Lung (tissue), 12 donors: ENCODE measurements around the gene PTTG1IP. TPM values are rescaled to one million over a fixed set of nuclear protein-coding genes. Genes with fewer than 3 reads are reported as not detected.

Experiments
- ATAC-seq: fragments of 200-7000 bp; cut with Tn5 transposase; one replicate; pipeline ENCODE4 v1.9.1; 2020; ENCODE audit warnings: moderate number of reproducible peaks; ENCODE audit not compliant: insufficient read depth, low FRiP score
- DNase-seq, 3 donors: peaks; one replicate each; pipeline ENCODE4 v3.0.0-alpha.2; 2013 to 2017
- H3K27ac ChIP-seq, 2 donors: one replicate each; pipeline ENCODE4 v1.5.1; 2013; ENCODE audit warnings: mild to moderate bottlenecking in 2 of 2, moderate library complexity in 2 of 2, control low read depth in 1 of 2, inconsistent platforms in 1 of 2, low read depth in 1 of 2, low read length in 1 of 2
- H3K27me3 ChIP-seq, 3 donors: one replicate each; pipeline ENCODE4 v1.5.1; 2013; ENCODE audit warnings: low read length in 2 of 3; ENCODE audit not compliant: control insufficient read depth in 3 of 3, insufficient read depth in 3 of 3
- H3K36me3 ChIP-seq, 4 donors: one replicate each; pipeline ENCODE4 v1.5.1; 2013; ENCODE audit warnings: low read length in 4 of 4, mild to moderate bottlenecking in 1 of 4, moderate library complexity in 1 of 4; ENCODE audit not compliant: control insufficient read depth in 4 of 4, insufficient read depth in 4 of 4
- H3K4me1 ChIP-seq, 5 donors: one replicate each; pipeline ENCODE4 v1.5.1; 2013; ENCODE audit warnings: low read length in 5 of 5, mild to moderate bottlenecking in 2 of 5, moderate library complexity in 1 of 5; ENCODE audit not compliant: control insufficient read depth in 5 of 5, insufficient read depth in 5 of 5
- H3K4me3 ChIP-seq: one replicate; pipeline ENCODE4 v1.5.1; 2013; ENCODE audit warnings: mild to moderate bottlenecking, control low read depth, moderate library complexity
- H3K9ac ChIP-seq, 2 donors: one replicate each; pipeline ENCODE4 v1.5.1; 2013; ENCODE audit warnings: low read length in 2 of 2, control low read depth in 1 of 2; ENCODE audit not compliant: insufficient read depth in 1 of 2
- H3K9me3 ChIP-seq, 4 donors: one replicate each; pipeline ENCODE4 v1.5.1; 2013; ENCODE audit warnings: low read length in 3 of 4, mild to moderate bottlenecking in 1 of 4, moderate library complexity in 1 of 4; ENCODE audit not compliant: control insufficient read depth in 4 of 4, insufficient read depth in 3 of 4
- WGBS, 2 donors: extraction: QIAGEN DNeasy Blood & Tissue Kit; methylation state at CpG; one replicate each; pipeline ENCODE4 v1.1.7; 2013; 5-methylcytosine and 5-hydroxymethylcytosine counted together
- polyA plus RNA-seq, 2 donors: library from polyadenylated mRNA; stranded (reverse); fragments of 200-250 nt; gene quantifications; one replicate each; pipeline ENCODE4 v1.2.1, GENCODE V29; 2013
- total RNA-seq, 2 donors: library from RNA; depleted of rRNA in 1 of 2; stranded (reverse); fragments of >200 nt in 1 of 2; gene quantifications; one replicate each; pipeline ENCODE4 v1.2.1, GENCODE V29; 2014 to 2021
- TF ChIP-seq, protein P1 (sequence below): IDR thresholded peaks from 2 replicates; pipeline ENCODE4 v1.5.1; 2012; ENCODE audit warnings: mild to moderate bottlenecking; ENCODE audit errors: control extremely low read depth, extremely low read depth
- donor health status: control.
- donor health status: control.
- donor health status: Bipolar disorder and iron deficiency.
- donor health status: healthy.
- donor health status: DM: yes; HTN: yes; CAD: no.

Gene PTTG1IP
- total and polyA plus RNA-seq, 4 donors = 139 to 247 (median 226) TPM

DNA sequence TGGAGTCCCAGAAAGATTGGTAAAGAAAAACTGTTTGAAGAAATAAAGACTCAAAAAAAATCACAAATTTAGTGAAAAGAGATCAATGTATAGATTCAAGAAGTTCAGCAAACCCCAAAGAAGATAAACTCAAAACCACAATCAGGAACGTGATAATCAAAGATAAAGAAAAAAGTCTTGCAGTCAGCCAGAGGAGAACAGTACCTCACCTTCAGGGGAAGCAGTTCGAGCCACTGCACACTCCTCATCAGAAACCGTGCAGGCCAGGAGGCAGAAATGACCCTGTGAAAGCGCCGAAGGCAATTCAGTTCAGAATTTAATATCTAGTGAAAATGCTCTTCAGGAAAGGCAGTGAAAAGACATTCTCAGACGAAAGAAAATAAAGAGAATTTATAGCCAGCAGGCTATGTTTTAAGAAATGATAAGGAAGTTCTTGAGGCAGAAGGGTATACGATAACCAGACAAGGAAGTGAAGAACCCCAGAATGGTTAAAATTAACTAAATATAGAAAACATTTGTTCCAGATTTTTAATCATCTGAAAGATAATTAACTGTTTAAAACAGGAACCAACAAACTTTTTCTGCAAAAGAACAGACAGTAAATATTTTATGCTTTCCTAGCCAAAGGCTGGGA is 42.1 kb downstream of the PTTG1IP start:
- no peak for DNase-seq
- WGBS, 2 donors = 21 to 39% methylated on average over 7 of the region's 7 CpGs
- H3K9ac ChIP-seq = no peak overlapping the region
- H3K4me3 ChIP-seq = no peak overlapping the region
- H3K27me3 ChIP-seq = no peaks in the 10 kb centered on the region
- H3K27ac ChIP-seq = no peak overlapping the region
- ATAC-seq = no peak
- no peaks in the 10 kb centered on the region for H3K36me3 ChIP-seq
- TF ChIP-seq, protein P1, sequence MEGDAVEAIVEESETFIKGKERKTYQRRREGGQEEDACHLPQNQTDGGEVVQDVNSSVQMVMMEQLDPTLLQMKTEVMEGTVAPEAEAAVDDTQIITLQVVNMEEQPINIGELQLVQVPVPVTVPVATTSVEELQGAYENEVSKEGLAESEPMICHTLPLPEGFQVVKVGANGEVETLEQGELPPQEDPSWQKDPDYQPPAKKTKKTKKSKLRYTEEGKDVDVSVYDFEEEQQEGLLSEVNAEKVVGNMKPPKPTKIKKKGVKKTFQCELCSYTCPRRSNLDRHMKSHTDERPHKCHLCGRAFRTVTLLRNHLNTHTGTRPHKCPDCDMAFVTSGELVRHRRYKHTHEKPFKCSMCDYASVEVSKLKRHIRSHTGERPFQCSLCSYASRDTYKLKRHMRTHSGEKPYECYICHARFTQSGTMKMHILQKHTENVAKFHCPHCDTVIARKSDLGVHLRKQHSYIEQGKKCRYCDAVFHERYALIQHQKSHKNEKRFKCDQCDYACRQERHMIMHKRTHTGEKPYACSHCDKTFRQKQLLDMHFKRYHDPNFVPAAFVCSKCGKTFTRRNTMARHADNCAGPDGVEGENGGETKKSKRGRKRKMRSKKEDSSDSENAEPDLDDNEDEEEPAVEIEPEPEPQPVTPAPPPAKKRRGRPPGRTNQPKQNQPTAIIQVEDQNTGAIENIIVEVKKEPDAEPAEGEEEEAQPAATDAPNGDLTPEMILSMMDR = no peak
- peaks cover 0 to 14% (median 7%) of the 10 kb centered on the region in 4 donors for H3K9me3 ChIP-seq
- peaks cover 0 to 4% (median under 1%) of the 10 kb centered on the region in 5 donors for H3K4me1 ChIP-seq

DNA sequence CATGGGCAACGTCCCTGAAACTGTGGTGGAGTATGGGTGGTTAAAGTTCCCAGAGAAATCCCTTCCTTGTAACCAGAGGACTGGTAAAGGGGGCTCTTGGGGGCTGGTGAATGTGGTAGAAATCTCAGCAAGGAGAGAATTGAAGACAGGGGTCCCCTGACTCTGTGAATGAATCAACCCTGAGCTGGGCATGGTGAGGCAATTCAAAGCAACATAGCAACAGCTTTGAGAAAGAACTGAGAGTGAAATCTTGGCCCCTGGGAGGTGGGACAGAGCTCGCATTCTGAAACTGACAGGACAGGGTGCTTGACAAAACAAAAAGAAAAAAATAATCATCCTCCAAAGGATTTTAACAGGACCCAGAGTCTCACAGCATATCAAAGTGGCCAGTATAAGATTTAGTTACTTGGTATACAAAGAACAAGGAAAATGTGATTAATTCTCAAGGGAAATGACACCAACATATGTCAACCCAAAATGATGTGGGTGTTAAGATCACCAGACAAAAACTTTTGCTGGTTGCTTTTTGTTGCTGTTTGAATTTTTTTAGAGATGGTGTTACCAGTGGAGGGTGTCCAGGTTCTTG is 43.9 kb downstream of the PTTG1IP start:
- DNase-seq = no peak
- WGBS, 2 donors = 66 to 81% methylated on average over 2 of the region's 2 CpGs
- Histone ChIP-seq H3K27ac (no peak overlapping the region), H3K27me3 (no peaks in the 10 kb centered on the region), H3K9me3 (peaks cover 0 to 14% (median 7%) of the 10 kb centered on the region in 4 donors), H3K36me3 (no peaks in the 10 kb centered on the region), H3K4me3 (no peak overlapping the region), H3K4me1 (peaks cover 0 to 4% (median 0%) of the 10 kb centered on the region in 5 donors), H3K9ac (no peak overlapping the region)
- TF ChIP-seq, protein P1 = no peak
- ATAC-seq = no peak

DNA sequence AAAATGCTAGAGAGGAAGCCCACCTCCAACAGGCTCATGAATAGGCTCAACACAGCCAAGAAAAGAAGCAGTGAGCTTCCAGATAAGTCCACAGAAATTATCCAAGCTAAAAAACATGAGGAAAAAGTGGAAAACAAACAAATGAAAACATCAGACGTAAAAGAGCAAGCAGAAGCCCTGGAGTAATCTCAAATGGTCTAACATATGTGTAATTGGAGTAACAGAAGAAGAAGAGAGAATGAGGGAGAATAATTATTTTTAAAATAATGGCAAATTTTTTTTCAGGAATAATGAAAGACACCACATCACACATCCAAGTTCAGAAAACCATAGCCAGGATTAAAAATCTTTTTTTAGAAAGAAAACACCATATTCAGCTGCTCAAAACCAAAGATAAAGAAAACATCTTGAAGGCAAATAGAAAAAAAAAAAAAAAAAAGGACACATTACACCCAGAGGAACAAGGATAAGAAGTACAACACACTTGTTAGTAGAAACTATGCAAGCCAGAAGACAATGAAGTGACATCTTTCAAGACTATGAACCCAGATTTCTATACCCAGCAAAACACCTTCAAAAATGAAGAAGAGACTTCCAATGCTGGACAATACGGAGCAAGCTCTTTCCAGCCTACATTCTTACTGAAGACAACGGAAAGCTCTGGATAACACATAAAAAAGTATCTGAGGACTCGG is 45.0 kb downstream of the PTTG1IP start:
- no peaks in the 10 kb centered on the region for H3K36me3 ChIP-seq
- H3K4me3 ChIP-seq = no peak overlapping the region
- H3K27ac ChIP-seq = no peak overlapping the region
- H3K27me3 ChIP-seq = no peaks in the 10 kb centered on the region
- ATAC-seq (no peak), DNase-seq (no peak)
- TF ChIP-seq, protein P1 = no peak
- H3K4me1 ChIP-seq = peaks cover 0 to 4% (median 0%) of the 10 kb centered on the region in 5 donors
- WGBS, 2 donors = 86 to 90% methylated on average over 4 of the region's 4 CpGs
- no peak overlapping the region for H3K9ac ChIP-seq
- H3K9me3 ChIP-seq = peaks cover 0 to 14% (median 7%) of the 10 kb centered on the region in 4 donors
